ENCODE data around the gene TMEM258.

GRCh38 chr11:61828629-61829407, 36.4 kb upstream of the TMEM258 start:
- TF ChIP-seq CTCF (IDR thresholded peaks at IDR 0.05; ENCODE audit: low read length) (peak; percentile 53), EZH2 (IDR thresholded peaks at IDR 0.05; ENCODE audit: borderline replicate concordance, low read length) (no peak)

Measured in OCI-LY1 (cell line).